IPS-NIHi11 (cell line): ENCODE results near the gene CLBA1.

Experiments
- DNase-seq: peaks from one replicate; pipeline ENCODE4 v3.0.0; 2012; ENCODE audit warnings: mixed read lengths, low spot score

CLBA1 gene

GRCh38 chr14:104979758-104980610 is 5.6 kb upstream of the CLBA1 start:
- DNase-seq, result no peak

GRCh38 chr14:104980611-104981531 is 4.7 kb upstream of the CLBA1 start:
- no peak for DNase-seq

GRCh38 chr14:104981699-104982541 is 3.7 kb upstream of the CLBA1 start:
- DNase-seq, result no peak

GRCh38 chr14:104982548-104983230 is 2.9 kb upstream of the CLBA1 start:
- DNase-seq, result no peak

- DNase-seq, result no peak
Observed at GRCh38 chr14:104983231-104983721, 2.3 kb upstream of the CLBA1 start.

GRCh38 chr14:104984056-104984894 is 1.3 kb upstream of the CLBA1 start:
- DNase-seq, result no peak

- no peak for DNase-seq
Observed at GRCh38 chr14:104986487-104987164, 1.0 kb downstream of the CLBA1 start.

GRCh38 chr14:104989236-104989950 is 3.8 kb downstream of the CLBA1 start:
- DNase-seq, result no peak

GRCh38 chr14:104989951-104990303 is 4.3 kb downstream of the CLBA1 start:
- DNase-seq, result no peak

GRCh38 chr14:104991896-104992230 is 6.3 kb downstream of the CLBA1 start:
- no peak for DNase-seq

GRCh38 chr14:104992501-104992900 is 6.9 kb downstream of the CLBA1 start:
- DNase-seq, result no peak

- DNase-seq, result no peak
Observed at GRCh38 chr14:104993306-104993705, 7.7 kb downstream of the CLBA1 start.

- no peak for DNase-seq
Observed at GRCh38 chr14:104993808-104994591, 8.4 kb downstream of the CLBA1 start.

- no peak for DNase-seq
Observed at GRCh38 chr14:104994978-104995377, 9.4 kb downstream of the CLBA1 start.

- no peak for DNase-seq
Observed at GRCh38 chr14:104996032-104996431, 10.4 kb downstream of the CLBA1 start.

- DNase-seq, result no peak
Observed at GRCh38 chr14:104996483-104996882, 10.9 kb downstream of the CLBA1 start.

GRCh38 chr14:104998801-104999200 is 13.2 kb downstream of the CLBA1 start:
- DNase-seq, result no peak

- no peak for DNase-seq
Observed at GRCh38 chr14:104999361-104999760, 13.8 kb downstream of the CLBA1 start.
